GM19324 (cell line): ENCODE results near the gene MT4.

Experiments used
- ATAC-seq: cut with Tn5 transposase; IDR thresholded peaks from one replicate; pipeline ENCODE4 v1.9.1; 2021; ENCODE audit warnings: mild to moderate bottlenecking, moderate library complexity; ENCODE audit not compliant: unreplicated experiment, low FRiP score

The MT4 gene

DNA sequence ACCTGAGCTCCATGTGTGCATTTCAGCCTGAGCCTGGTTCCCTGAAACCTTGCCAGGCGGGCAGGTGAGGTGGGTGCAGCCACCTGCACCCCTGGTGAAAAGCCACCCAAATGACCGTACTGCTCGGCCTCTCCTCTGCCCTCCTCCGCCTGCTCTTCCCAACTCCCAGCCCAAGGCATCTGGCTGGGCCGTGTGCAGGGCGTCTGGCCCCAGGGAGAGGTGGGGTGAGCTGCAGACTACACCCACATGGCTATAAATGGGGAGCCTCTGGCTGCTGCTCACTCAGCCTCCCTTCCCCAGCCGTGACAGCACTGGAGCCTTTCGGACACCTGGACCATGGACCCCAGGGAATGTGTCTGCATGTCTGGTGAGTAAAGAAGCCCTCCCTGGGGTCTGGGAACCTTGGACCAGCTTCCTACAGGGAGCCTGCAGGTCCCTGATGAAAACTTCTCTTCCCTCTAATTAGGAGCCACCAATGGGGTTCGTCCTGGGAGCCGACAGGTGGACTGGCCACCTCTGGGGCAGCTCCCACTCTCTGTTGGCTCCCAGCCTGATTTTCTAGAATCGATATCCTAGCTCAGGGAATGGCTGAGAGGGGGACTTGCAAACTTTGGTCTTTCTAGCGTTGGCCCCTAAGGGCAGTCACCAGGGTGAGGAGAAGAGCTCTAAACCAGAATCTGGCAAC, at the start of gene MT4:
Gene MT4, plus strand, starts transcription at position 281 of the 685 bp plus-strand sequence. Its CDS starts 56 bp downstream, at position 337.
- ATAC-seq: no peak

GRCh38 chr16:56515665-56516064, 49.2 kb upstream of the MT4 start:
- no peak for ATAC-seq

GRCh38 chr16:56517206-56517605, 47.7 kb upstream of the MT4 start:
- ATAC-seq: no peak

DNA sequence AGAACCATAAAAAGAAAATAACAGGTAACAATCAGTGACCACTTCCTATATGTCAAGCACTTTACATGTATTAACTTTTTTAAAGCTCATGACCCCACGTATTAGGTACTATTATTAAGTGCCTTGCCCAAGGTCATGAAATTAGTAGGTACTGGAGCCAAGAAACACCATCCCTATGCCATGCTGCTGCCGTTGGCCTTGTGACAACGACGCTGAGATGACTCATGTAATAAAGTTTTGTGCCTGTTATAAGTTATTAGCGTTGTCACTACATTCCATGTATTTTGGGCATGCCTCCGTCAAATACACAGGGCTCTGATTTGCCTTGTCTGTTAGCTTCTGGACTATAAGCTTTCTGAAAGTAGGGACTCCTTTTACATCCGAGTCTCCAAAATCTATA, 46.4 kb upstream of the MT4 start:
- no peak for ATAC-seq

- ATAC-seq: peak; percentile 97
These were observed 45.2 kb upstream of the MT4 start, which contains the start of gene BBS2 for GRCh38 chr16:56519459-56520250. TSS of gene BBS2 (minus strand) at chr16:56520024. CDS start at chr16:56519862, 162 bp downstream.

- ATAC-seq: no peak
These were observed 44.7 kb upstream of the MT4 start for GRCh38 chr16:56520251-56520577.

DNA sequence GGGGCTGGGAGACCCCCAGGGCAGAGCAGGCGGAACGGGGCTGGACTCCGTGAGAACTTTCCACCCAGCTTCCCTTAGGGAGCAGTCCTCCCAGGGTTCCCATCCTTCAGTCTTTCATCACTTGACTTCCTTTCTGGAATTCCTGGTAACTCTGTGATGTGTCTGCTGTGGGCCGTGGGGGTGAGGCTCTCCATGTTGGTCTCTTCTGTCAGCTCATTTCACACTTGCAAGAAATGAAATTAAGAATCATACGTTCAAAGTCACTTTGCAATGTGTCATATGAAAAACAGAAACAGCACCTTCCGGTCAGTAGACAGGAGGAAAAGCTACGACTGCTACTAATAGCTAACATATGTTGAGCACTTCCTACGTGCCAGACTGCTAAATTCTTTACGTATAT, 39.6 kb upstream of the MT4 start:
- no peak for ATAC-seq

- ATAC-seq: no peak
These were observed 34.0 kb upstream of the MT4 start for GRCh38 chr16:56530872-56531271.

DNA sequence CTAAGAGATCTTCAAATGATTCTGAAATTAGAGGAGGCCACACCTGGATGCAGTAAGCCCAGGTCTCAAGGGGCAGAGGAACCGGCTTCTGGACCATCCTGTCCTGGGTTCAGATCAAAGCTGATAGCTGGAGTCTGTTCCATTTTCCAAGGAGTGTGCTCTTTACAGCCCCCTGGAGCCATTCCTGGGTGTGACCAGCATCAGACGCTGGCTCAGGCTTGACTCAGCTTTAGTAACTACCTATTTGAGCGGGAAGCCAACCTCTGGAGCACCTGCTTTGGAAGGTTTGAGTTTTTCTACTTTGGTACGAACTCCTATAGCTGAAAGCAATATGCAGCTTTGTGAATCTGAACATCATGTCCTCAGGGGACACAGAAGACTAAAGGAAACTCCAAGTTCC, 32.2 kb upstream of the MT4 start:
- no peak for ATAC-seq

DNA sequence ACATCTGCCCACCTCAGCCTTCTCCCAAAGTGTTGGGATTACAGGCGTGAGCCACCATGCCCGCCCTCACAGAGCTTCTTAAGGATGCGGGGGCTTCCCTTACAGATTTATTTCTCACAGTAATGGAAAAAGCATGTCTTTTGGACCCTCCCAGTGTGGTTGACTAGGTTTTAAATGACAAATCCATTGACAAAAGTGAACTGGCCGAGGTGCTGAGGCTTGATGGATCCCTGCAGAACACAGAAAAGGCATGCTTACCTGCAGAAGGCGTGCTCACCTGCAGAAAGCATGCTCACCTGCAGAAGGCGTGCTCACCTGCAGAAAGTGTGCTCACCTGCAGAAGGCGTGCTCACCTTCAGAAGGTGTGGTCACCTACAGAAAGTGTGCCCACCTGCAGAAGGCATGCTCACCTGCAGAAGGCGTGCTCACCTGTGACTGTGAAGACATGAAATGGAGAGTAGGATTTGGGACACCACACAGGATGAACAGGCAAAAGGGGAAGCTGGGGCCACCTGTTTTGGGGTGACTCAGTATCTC, 30.0 kb upstream of the MT4 start:
- no peak for ATAC-seq

DNA sequence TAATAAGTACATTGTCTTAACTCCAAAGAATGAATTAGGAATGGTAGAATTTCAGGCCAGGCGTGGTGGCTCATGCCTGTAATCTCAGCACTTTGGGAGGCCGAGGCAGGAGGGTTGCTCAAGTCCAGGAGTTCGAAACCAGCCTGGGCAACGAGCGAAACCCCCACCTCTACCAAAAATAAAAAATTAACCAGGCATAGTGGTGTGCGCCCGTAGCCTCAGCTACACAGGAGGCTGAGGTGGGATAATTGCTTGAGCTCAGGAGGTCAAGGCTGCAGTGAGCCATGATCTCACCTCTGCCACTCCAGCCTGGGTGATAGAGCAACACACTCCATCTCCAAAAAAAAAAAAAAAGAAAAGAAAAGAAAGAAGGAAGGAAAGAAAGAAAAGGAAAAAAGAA, 26.5 kb upstream of the MT4 start:
- no peak for ATAC-seq

- no peak for ATAC-seq
These were observed 25.2 kb upstream of the MT4 start for GRCh38 chr16:56539656-56540055.

DNA sequence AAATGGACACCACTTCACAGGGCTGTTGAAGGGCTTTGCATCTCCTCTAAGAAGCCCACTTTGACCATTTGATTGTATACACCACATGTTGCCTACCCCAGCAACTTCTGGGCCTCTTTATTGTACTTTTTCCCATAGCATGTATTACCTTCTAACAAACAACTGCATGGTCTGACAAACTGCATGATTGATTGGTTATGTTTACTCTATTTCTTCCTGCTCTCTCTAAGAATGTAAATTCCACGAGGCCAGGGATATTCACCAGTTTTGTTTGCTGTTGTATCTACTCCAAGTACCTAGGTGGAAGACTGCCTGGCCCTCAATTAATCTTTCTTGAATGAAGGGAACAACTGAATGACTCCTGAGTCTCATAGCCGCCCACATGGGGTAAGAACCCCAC, 22.8 kb upstream of the MT4 start:
- no peak for ATAC-seq

DNA sequence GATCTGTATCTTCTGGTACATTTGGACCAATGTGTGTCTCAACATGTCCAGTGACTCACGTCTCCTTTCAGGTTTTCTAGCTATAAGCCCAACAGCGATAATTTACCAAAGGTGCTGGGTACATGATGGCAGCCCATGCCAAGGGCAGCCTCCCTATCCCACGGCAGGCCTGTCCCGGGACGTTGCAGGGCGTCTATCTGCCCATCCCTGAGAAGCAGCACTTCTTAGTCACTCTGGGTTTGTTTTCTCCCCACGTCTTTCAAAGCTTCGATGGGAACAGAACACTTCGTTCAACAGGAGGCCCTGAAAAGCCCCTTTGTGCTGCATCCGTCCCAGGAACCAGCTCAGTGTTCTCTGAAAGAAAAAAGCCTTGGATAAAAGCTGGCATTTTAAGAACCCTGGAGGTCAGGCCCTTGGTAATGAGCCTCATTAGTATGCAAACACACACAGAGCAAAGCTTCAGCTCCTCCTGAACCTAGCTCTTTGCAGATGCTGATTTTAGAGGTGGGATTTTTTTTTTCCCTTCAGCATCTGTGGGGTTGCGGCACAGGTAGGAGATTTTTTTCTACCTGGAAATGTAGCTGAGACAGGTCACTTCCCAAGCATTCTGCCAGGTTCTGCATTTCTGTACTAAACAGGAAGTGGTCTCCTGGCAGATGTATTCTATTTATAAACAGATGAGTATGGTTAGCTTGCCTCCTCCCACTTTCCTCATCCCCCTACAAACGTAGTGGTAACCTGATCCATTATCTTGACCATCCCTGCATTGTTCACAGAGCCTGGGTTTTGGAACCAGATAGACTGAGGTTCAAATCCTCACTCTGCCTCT, 17.5 kb upstream of the MT4 start:
- no peak for ATAC-seq

- no peak for ATAC-seq
These were observed 16.8 kb upstream of the MT4 start for GRCh38 chr16:56547949-56548567.

- ATAC-seq: no peak
These were observed 15.7 kb upstream of the MT4 start for GRCh38 chr16:56549161-56549560.

- no peak for ATAC-seq
These were observed 15.0 kb upstream of the MT4 start for GRCh38 chr16:56549744-56550385.

DNA sequence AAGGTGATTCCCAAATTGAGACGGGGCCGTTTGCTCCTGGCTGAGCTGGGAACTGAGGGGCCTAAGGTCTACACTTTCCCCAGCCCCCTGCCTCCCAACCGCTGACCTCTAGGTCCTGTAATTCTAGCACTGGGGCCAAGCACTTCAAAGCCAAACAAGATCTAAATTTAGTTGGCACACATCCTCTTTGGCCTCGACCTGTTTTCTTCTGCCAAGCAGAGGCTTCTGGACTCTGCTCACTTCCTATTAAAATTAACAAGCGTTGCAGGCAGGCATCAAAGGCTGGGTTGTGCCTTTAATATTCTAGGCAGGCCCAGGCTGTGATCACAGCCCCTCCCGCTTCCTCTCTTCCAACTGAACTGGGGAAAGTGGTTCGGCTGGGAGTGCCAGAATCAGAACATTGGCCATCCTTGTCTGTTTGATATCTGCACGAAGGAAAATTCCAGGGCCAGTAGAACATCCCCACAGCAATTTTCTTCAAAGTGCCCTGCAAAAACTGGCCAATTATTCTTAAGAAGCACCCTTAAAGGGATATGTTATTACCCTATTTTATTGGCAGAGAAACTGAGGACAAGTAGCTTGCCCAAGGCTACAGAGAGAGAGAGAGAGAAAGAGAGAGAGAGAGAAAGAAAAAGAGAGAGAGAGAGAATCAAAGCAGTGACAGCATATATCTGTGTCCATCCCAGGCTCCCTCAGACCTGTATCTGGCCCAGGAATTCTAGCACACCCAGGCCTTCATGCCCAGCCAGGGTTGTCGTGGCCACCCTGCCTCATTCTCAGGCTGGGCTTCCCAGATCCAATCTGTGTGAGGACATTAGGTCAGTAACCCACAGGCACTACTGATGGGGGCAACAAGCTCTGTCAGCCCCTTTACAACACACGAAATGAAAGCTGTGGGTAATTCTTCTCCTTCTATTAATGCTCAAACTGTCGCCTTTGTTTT, 12.8 kb upstream of the MT4 start:
- no peak for ATAC-seq

DNA sequence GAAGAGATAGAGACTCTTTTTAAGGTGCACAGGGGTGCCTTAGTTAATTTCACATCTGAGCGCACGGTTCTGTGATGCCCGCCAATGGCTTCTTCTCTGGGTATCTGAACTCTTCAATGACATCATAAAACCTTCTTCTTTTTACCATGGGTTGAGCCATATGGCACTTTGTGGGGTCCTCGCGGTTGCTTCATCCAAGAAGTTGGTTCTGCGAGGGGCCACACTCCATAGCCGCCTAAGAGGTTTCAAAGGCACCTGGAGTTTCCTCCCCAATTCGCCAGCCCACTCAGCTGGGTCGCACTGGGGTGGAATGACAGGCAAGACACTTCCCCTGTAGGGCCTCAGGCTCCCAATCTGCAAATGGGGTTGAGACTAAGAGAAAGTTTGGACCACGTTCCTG, 10.4 kb upstream of the MT4 start:
- no peak for ATAC-seq
